ENCODE data around the gene ZFX.
A peak's percentile ranks its signal among the peaks of the same experiment; 100 is the strongest.
"Not testable (repeated sequence)": the region's sequence is repeated elsewhere in the genome, so short reads cannot be mapped to it uniquely, and the experiment has no call there.

ZFX gene

GRCh38 chrX:24151513-24151912, 2.0 kb downstream of the ZFX start:
- DNase-seq (ENCODE audit: low spot score) = no peak

GRCh38 chrX:24153178-24153795, 3.8 kb downstream of the ZFX start:
- peak; percentile 35 for DNase-seq (ENCODE audit: low spot score)

GRCh38 chrX:24153796-24154189, 4.3 kb downstream of the ZFX start:
- DNase-seq (ENCODE audit: low spot score) = no peak

GRCh38 chrX:24154490-24155034, 5.0 kb downstream of the ZFX start:
- no peak for DNase-seq (ENCODE audit: low spot score)

GRCh38 chrX:24155747-24156146, 6.2 kb downstream of the ZFX start:
- DNase-seq (ENCODE audit: low spot score) = not testable (repeated sequence)

- no peak for DNase-seq (ENCODE audit: low spot score)
These were observed 6.6 kb downstream of the ZFX start for GRCh38 chrX:24156177-24156576.

- DNase-seq (ENCODE audit: low spot score) = no peak
These were observed 9.4 kb downstream of the ZFX start for GRCh38 chrX:24158881-24159280.

- no peak for DNase-seq (ENCODE audit: low spot score)
These were observed 16.5 kb downstream of the ZFX start for GRCh38 chrX:24166078-24166477.

GRCh38 chrX:24167719-24168472, 18.4 kb downstream of the ZFX start:
- no peak for DNase-seq (ENCODE audit: low spot score)

GRCh38 chrX:24168807-24169206, 19.3 kb downstream of the ZFX start:
- DNase-seq (ENCODE audit: low spot score) = peak; percentile 83

GRCh38 chrX:24169211-24169610, 19.7 kb downstream of the ZFX start:
- DNase-seq (ENCODE audit: low spot score) = no peak

GRCh38 chrX:24173115-24173847, 23.8 kb downstream of the ZFX start:
- DNase-seq (ENCODE audit: low spot score) = no peak

- DNase-seq (ENCODE audit: low spot score) = peak; percentile 36
These were observed 25.7 kb downstream of the ZFX start for GRCh38 chrX:24175276-24175675.

- DNase-seq (ENCODE audit: low spot score) = no peak
These were observed 28.9 kb downstream of the ZFX start for GRCh38 chrX:24178441-24178840.

- DNase-seq (ENCODE audit: low spot score) = no peak
These were observed 34.5 kb downstream of the ZFX start for GRCh38 chrX:24184018-24184417.

- no peak for DNase-seq (ENCODE audit: low spot score)
These were observed 37.0 kb downstream of the ZFX start for GRCh38 chrX:24186483-24186882.

GRCh38 chrX:24186986-24187385, 37.5 kb downstream of the ZFX start:
- DNase-seq (ENCODE audit: low spot score) = no peak

GRCh38 chrX:24189490-24189889, 40.0 kb downstream of the ZFX start:
- no peak for DNase-seq (ENCODE audit: low spot score)

- no peak for DNase-seq (ENCODE audit: low spot score)
These were observed 41.1 kb downstream of the ZFX start for GRCh38 chrX:24190500-24191156.

- no peak for DNase-seq (ENCODE audit: low spot score)
These were observed 47.0 kb downstream of the ZFX start for GRCh38 chrX:24196509-24196908.

- no peak for DNase-seq (ENCODE audit: low spot score)
These were observed 48.6 kb downstream of the ZFX start for GRCh38 chrX:24198101-24198500.

- no peak for DNase-seq (ENCODE audit: low spot score)
These were observed 50.6 kb downstream of the ZFX start for GRCh38 chrX:24200133-24200532.

Data from activated CD4-positive, alpha-beta T cell treated with anti-CD3 and anti-CD28 coated beads, Interleukin-2, Interleukin-4, amounts not matched to agents 100 ng/mL and 50 ng/mL, durations not matched to agents 16 hours and 8 hours (primary cell).